NAMALWA (cell line): ENCODE data around the gene ZNF771.

Source experiments
- DNase-seq: peaks from one replicate; pipeline ENCODE4 v3.0.0-alpha.2; 2015; ENCODE audit warnings: low spot score

Gene ZNF771

DNA sequence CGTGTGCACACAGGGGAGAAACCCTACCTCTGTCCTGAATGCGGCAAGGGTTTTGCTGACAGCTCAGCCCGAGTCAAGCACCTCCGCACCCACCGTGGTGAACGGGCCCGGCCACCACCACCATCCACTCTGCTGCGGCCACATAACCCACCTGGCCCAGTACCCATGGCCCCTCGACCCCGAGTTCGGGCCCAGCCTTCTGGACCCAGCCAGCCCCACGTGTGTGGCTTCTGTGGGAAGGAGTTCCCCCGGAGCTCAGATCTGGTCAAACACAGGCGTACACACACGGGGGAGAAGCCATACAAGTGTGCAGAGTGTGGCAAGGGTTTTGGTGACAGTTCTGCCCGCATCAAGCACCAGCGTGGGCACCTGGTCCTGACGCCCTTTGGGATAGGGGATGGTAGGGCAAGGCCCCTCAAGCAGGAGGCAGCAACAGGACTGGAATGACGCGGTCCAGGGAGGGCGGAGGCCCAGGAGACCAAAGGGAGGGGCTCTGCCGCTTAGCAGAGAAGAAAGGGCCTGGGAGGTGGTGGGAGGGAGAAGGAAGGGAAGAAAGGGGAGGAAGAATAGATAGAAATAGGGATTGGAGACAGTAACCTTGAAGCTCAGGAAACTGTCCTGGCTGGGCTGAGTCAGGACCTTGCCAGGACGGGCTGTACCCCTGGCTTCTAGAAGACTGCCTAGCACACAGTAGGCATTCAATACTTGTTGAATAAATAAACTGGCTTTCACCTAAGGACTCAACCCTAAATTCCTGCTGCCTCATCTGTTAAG is 8.6 kb upstream of the ZNF771 start:
- no peak for DNase-seq

DNA sequence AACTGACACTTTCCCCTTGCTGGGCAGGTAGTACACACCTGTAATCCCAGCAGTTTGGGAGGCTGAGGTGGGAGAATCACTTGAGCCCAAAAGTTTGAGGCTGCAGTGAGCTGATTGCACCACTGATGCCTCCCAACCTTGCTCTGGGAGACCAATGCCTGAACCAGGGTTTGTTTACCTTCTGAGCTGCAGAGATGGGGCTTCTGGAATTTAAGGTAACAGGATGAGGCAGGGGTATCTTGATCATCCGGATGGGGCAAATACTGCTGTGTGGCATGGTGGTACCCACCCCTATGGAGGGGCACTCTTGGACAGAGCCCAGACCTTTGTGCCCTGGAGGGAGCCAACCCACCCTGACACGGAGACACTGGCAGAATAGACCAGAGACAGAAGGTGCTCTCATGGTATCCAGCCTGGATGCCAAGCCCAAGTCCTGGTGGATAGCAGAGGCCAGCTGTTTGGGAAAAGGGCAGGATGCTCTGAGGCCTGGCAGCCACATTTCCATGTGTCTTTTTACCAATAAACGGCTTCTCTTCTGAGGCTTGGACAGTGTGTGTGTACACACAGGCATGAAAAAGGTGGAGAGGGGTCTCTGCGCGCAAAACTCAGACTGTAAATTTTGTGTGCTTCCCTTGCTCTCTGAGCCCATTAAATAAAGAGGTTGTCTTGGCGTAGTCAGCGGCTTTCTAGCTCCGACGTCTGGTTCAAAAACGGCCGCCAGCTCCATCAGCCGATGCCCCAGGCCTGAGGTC is 7.8 kb upstream of the ZNF771 start:
- no peak for DNase-seq

- no peak for DNase-seq
Observed at GRCh38 chr16:30401768-30402425, 5.5 kb upstream of the ZNF771 start.

DNA sequence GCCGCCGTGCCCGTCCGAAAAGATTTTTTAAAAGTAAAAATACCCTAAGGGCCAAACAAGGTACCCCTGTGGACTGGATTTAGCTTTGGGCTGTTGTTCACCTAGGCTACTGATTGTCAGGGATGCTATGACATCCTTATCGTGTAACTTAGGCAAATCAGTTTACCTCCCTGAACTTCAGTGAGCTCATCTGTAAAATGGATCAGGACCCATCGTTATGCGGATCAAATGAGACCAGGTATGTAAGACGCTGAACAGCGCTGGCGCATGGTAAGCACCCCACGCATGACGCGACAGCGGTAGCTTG is 658 bp upstream of the ZNF771 start:
- no peak for DNase-seq

DNA sequence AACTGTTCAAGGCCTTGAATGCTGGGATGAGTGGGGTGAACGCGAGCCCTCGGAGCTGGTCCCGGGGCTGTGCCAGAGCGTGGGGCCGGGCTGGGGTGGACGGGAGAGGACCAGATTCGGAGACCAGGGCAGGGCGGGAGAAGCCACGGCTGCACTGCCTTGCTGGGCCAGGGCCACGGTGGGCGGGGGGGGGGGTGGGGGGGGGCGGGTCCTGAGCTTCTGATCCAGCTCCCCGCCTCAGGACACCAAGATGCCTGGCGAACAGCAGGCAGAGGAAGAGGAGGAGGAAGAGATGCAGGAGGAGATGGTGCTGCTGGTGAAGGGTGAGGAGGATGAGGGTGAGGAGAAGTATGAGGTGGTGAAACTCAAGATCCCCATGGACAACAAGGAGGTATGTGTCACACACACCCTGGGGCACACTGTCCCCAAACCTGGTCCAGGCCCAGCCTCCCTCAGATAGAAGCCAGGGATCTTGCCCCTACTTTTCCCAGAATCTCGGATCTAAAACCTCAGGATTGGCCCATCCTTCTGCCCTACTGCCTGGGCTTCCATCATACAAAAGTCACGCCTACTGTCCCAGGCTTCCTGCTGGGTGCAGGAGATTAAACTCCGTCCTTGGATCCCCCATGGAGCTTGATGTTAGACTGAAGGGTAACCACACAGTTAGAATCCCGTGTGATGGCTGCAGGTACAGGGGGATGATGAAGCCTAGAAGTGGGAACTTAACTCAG is 563 bp downstream of the ZNF771 start:
- DNase-seq = peak; percentile 27

DNA sequence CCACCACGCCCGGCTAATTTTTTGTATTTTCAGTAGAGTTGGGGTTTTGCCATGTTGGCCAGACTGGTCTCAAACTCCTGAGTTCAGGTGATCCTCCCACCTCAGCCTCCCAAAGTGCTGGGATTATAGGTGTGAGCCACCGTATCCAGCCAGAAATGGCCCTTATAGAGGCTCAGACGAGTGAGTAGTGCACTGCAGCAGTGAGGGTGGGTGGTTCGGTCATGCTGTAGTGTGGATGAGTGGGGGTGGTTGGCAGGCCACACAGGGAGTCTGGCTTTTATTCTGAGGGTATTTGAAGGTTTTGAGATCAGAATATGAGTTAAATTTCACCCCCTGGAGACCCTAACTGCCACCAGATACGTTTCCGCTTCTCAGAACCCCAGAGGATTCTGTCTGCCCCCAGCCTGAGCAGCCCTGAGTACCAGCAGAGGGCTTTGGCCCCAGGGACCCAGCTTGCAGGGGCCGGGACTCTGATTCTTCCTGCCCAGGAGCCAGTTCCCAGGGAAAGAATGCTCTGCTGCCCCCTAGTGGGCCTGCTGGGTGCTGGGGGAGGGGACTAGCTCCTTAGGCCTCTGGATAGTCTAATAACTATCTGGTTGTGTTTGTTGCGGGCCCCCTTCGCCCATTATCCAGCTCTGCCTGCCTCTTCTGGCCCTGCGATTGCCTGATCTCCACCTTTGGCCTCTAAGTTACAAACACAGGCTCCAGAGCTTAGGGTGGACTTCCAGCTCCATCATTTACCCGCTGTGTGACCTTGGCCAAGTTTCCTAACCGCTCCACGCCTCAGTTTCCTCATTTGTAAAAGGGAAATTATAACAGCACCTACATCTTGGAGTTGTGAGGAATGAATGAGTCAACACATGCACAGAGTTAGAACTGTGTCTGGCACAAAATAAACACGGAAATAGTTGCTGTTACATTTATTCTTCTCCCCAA is 2.0 kb downstream of the ZNF771 start:
- peak; percentile 96 for DNase-seq

GRCh38 chr16:30413112-30413806 is 5.9 kb downstream of the ZNF771 start:
- DNase-seq = no peak

- DNase-seq = no peak
Observed at GRCh38 chr16:30414159-30414558, 6.8 kb downstream of the ZNF771 start.

- no peak for DNase-seq
Observed at GRCh38 chr16:30416047-30416603, 8.7 kb downstream of the ZNF771 start.

DNA sequence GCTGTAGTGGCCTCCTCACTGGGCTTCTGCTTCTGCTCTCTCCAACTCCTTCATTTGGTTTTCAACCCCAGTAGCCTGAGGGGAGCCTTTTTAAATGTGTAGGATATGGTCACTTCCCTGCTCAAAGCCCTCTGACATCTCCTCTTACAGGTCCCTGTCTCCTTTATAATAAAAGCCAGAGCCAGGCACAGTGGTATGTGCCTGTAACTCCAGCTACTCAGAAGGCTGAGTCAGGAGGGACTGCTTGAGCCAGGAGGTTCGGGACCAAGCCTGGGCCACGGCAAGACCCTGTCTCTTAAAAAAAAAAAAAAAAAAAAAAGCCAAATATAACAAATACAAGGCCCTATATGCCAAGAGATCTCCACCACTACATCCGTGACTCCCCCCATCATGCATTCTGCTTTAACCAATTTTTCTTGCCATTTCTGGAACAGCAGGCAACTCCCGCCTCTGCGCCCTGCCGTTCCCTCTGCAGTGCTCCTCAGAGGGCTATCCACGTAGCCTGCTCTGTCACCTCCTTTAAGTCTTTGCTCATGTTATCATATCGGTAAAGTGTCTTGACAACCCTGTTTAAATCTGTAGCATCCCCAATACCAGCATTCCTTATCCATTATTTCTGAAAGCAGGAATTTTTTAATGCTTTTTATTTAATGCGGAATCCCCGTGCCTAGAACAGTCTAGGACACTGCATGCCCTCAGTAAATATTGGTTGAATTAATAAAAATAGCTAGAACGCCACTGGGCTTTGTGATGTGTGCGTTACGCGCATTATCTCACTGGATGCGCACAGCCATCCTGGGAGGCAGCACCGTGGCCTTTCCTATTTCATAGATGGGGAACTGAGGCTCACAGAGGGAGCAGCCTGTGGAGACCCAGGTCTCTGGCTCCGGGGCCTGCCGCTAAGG is 9.5 kb downstream of the ZNF771 start:
- DNase-seq = no peak

- DNase-seq = peak; percentile 80
Observed at GRCh38 chr16:30417529-30418349, 10.3 kb downstream of the ZNF771 start.

DNA sequence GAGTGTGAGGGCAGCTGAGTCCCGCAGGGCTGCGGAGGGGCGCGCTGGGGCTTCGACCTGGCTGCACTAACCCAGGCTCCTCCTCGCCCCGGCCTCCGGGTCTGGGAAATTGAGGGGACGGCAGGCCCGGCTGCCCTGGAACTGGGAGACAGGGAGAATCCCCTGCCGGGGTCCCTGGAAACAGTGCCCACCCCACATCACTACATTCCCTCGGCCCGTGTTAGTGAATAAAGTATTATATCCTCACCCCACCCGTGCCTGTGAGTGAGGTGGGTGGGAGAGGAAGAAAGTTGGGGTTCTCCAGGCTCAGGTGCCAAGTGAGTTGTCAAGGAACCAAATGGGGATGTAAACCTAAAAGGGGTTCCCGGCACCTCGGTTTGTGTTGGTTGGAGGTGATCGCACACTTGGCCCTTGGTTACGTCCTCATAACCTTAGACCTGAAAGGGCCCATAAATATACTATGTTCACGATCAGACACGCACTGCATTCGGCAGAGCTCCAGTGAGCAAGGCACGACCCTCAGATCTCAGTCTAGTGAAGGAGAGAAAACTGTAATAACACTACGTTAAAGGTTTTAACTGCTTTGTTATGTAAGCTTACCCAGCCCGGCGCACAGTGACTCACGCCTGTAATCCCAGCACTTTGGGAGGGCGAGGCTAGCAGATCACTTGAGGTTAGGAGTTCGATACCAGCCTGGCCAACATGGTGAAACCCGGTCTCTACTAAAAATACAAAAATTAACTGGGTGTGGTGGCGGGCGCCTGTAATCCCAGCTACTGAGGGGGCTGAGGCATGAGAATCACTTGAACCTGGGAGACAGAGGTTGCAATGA is 11.2 kb downstream of the ZNF771 start:
- no peak for DNase-seq

DNA sequence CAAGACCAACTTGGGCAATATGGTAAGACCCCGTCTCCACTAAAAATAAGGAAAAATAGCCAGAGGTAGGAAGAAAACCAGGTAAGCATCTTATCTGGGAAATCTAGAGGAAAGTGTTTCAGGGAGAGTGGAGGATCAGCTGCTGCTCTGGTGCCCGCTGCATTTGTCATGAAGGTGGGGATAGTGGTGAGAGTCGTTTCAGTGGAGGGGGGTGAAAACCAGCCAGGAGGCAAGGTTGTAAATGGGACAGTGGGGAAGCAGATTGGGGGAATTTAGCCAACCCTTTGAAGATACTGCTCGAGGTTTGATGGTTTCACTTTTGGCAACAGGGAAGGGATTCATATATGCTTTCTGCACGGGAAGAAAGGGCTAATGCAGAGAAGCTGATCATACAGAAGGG is 13.6 kb downstream of the ZNF771 start:
- no peak for DNase-seq

DNA sequence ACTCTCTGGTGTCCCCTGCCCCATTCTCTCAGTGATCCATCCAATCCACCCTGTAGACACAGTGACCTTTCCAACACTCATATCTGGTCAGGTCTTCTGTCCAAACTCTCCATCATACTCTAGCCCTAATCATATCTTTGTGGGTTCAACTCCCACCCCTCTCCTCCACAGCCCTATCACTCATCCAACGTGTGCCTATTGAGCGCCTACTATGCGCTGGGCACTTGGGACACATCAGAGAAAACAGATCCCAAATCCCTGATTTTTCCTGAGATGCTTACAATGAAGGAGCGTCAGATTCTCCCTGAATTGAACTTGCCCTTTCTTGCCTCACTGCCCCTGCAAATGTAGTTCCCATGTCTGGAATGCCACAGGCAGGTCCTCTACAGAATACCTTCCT is 20.6 kb downstream of the ZNF771 start:
- no peak for DNase-seq

DNA sequence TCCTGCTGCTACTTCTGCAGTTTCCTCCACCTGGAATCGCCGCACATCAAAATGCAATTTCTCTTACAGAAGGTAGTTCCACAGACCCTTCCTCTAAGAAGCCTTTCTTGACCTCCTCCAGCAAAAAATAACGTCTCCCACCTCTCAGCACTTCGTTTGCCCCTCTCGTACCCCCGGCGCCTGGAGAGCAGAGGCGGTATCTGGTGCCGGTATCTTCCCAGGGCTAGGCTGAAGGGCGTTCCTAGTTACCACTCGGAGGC is 21.9 kb downstream of the ZNF771 start:
- no peak for DNase-seq

DNA sequence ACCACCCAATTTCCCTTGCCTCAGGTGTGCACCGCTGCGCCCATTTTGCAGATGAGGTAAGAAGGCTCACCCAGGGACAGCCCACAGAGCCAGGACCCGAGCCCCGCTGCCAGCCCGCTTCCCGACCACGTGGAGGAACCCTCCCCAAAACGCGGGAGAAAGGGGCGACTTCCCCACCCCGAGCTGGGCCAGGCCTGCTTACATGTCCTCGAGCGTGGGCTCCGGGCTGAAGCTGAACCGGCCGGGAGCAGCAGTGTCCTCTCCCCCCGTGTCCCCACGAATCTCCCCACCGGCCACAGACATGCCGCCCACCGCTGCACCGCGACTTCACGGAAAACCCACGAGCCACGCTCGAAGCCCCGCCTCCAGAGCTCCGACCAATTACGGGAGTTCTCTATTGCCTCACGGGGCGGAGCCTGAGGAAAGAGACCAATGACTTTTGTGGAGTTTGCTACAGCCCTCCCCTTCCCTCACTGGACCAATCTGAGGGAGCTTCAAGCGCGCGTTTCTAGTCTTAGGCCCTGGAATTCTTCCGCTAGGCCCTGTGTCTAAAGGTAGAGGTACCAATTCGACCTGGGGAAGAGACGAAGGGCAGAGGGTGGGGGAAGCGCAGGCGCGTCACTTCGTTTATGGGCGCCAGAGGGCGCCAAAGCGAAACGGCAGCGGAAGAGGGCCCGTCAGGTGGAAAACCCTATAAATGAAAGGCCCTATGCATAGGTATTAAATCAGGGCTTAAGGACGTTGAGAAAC is 22.4 kb downstream of the ZNF771 start, which contains the start of gene DCTPP1:
TSS of gene DCTPP1 (minus strand) at position 353 of the 750 bp plus-strand sequence. CDS start at position 303, 50 bp downstream.
- peak; percentile 100 for DNase-seq

DNA sequence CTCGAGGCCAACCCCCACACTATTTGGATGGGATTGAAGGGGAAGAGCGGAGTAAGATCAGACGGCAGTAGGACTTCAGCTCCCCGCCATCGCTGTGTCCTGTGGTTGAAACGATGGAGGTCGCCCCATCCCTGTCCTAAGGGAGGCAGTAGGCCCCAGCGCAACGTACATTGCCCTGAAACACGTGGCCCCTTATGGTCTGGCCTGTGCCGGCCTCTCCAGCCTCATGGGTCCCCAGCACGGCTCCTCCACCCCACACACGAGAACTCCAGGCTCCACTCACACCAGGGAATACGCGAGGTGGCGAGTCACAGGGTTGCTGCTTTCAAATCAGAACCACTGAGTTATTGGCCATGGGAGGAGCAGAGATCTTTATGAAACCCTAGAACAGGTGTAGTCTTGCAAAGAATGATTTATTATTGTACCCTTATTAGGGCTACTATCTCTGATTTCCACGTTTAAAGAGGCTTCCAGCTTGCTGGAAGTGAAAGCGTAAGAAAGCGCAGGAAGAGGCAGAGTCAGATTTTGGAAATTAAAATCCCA is 23.1 kb downstream of the ZNF771 start:
- DNase-seq = no peak
